ENCODE results near the gene ZNF488.
"Not testable (repeated sequence)": the region's sequence is repeated elsewhere in the genome, so short reads cannot be mapped to it uniquely, and the experiment has no call there.

Gene ZNF488

DNA sequence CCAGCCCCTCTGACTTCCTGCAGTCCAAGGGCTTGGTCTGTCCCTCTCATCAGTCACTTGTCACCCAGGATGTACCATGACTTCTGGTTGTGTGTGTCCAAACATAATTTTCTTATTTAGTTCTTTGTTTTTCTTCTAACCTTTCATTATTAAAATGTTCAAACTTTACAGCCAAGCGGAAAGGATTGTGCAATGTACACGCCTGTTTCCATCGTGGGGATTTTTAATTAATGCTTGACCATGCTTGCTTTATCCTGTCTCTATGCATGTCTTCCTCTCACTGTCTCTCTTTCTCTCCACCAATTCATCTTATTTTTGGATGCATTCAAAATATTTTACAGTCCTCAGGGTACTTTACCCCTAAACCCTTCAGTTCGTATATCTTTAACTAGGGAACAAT, 26.2 kb upstream of the ZNF488 start:
- DNase-seq (ENCODE audit: low read depth in 1 of 2, low spot score in 1 of 2) = no peak

DNA sequence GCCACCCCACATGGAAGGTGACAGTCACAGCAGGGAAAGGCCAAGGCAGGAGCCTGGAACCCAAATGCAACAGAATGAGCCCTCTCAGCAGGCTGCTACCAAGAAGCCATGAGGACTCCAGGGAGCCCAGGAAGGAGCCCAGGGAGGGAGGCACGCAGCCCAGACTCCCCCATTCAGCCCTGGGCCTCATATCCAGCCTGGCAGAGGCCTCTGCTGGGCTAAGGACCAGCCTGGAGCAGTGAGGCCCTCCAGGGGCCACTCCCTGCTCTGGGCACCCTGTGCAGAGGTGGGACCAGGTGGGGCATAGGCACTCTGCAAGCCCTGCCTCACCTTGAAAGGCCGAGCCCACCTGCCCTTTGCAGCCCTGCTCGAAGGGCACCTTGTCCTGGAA, 25.8 kb upstream of the ZNF488 start:
- no peak for DNase-seq (ENCODE audit: low read depth in 1 of 2, low spot score in 1 of 2)

DNA sequence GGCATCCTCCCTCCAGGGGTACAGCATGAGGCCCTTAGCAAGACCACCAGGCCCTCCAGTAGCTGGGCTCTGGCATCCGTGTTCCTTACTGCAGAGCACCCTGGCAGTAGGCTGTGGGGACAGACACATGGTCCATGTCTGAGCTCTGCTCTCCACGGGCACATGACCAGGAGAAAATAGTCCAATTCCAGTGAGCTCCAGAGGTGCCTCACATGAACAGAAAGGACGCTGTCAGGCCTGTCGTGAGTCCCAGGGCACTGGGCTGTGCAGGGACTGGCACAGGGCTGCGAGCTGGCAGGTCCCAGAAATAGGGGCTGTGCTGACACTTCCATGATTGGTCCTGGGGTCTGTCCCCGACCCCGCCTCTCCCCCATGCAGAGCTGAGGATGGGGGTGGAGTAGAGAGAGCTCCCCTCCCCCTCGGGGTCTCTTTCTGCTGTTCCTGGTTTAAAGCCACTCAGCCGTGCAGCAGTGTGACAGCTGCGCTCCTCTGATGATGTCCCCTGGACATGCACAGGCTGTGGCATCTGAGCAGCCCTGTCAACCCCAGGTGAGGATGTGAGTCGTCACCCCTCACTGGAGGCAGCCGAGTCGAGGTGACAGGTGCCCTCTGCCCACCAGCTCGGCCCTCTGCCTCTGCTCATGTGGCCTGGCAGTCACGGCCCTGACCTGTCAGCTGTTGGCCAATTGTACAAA, 25.2 kb upstream of the ZNF488 start:
- no peak for DNase-seq (ENCODE audit: low read depth in 1 of 2, low spot score in 1 of 2)

DNA sequence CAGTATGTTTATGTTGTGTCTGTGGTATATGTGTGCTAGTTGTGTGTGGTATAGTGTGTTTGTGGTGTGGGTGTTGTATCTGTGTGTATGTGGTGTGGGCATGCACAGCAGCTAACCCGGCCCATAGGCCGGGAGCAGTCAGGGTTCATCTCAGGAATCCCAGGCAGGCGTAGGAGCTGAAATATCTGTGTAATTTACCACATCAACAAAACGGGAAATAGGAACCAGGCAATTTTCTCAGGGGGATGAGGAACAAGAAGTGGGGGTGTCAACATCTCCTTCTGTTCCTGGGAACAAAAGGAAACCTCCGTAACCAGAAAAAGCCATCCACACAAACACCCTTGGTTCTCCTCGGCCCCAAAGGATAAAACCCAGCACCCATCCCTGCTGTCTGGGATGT, 24.5 kb upstream of the ZNF488 start:
- no peak for DNase-seq (ENCODE audit: low read depth in 1 of 2, low spot score in 1 of 2)

DNA sequence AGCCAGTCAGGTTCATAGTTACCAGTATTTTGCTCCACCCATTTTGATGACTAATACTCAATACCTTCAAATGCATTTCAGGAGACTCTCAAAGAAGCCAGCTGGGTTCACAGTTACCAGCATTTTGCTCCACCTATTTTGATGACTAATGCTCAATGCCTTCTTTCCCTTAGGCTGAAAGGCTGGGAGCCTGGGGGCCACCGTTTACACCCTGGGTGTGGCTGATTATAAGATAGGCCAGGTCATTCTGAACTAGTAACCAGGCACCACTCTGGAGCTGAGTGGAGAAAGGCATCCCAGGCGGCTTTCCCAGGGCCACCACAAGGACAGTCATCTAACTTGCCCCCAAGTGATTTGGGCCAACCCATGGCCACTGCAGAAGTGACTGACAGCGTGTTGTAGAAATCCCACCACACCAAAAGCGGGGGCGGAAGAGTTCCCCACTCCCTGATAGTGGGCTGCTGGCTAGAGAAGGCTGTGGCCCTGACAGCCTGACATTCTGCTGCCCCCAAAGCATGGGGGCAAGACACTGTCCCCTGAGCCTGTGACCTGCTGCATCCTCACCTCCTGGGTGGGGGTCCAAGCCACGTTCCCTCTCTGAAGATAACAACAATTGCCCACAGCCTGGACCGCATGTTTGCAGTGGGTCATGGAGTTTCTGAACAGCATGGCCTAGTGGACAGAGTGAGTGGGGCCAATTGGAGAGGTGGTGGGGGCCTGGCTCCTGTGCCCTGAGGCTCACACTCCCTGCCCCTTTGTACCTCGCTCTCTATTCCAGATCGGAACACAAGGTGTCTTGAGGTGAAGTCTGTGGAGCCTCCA, 23.0 kb upstream of the ZNF488 start:
- DNase-seq (ENCODE audit: low read depth in 1 of 2, low spot score in 1 of 2) = no peak

DNA sequence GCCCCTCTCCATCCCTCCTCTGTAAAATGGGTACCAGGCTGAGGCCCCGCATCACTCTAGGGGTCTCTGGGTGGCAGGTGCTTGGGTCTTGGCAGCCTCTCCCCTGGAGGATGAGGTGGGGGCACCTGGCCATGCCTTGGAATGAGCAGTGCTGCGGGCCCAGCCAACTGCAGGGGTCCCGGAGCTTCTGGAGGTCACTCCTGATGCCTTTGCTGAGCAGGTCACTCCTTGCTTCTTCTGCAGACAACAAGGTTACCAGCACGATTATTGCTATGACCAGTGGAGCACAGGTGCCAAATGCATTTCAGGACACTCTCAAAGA, 22.4 kb upstream of the ZNF488 start:
- no peak for DNase-seq (ENCODE audit: low read depth in 1 of 2, low spot score in 1 of 2)

DNA sequence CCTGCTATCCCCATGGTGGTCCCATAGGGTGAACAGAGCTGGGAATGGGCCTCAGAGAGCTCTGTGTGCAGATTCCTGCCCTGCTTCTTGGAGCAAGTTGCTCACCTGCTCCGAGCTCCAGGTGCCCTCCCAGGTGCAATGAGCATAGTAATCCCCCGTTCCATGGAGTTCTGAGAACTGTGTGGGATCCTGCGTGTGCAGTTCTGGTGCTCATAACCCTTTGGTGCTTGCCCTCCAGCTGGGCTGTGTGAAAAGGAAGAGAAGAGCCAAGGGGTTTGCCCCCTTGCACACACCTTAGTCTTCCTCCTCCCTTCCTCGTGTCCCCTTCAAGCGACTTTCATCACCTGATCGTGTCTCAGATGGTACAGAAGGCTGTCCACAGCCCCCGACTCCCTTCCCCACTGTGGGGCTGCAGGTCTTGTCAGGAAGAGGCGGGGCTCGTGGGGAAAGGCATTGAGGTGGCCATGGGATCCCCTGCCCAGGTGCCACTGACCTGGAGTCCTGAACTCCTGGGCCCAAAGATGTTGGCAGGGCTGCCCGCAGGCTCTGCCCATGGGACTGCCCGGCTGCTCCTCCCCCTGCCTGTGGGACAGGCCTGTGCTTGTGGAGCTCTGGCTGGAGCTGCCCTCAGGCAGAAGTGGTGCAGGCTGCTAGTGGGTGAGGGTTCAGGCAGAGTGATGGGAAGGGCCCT, 21.9 kb upstream of the ZNF488 start:
- DNase-seq (ENCODE audit: low read depth in 1 of 2, low spot score in 1 of 2) = no peak

DNA sequence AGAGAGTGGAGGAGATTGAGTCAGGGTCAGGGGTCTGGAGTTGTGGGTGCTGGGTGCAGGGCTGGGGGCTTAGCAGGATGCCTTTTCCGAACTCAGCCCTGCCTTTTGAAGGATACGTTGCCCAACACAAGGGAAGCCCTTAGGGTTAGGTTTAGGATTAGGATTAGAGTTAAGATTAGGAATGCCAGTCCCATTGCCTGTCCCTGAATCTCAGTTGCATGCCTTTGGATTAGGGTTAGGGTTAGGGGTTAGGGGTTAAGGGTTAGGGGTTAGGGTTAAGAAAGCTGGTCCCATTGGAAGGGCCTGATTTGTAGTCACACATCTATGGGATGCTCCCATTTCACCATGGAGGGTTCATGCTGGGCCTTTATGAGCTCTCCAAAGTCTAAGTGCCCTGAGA, 20.8 kb upstream of the ZNF488 start:
- no peak for DNase-seq (ENCODE audit: low read depth in 1 of 2, low spot score in 1 of 2)

DNA sequence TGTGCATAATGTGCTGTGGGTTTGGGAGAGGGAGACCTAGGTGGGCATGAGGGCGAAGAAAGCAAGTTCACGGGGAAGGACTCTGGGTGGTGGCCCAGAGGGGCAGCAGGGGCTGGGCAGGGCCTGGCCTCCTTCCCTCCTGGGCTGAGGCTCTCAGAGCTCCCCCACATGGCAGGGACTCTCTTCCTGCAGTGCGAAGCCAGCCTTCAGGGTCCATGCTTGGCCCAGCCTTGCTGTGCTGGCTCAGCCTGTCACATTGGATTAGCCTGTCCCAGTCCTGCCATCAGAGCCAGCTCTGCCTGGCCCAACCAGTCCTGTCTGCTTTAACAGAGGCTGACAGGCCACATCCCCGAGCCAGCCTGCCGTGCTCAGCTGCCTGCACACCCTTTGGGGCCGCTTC, 20.4 kb upstream of the ZNF488 start:
- DNase-seq (ENCODE audit: low read depth in 1 of 2, low spot score in 1 of 2) = no peak

DNA sequence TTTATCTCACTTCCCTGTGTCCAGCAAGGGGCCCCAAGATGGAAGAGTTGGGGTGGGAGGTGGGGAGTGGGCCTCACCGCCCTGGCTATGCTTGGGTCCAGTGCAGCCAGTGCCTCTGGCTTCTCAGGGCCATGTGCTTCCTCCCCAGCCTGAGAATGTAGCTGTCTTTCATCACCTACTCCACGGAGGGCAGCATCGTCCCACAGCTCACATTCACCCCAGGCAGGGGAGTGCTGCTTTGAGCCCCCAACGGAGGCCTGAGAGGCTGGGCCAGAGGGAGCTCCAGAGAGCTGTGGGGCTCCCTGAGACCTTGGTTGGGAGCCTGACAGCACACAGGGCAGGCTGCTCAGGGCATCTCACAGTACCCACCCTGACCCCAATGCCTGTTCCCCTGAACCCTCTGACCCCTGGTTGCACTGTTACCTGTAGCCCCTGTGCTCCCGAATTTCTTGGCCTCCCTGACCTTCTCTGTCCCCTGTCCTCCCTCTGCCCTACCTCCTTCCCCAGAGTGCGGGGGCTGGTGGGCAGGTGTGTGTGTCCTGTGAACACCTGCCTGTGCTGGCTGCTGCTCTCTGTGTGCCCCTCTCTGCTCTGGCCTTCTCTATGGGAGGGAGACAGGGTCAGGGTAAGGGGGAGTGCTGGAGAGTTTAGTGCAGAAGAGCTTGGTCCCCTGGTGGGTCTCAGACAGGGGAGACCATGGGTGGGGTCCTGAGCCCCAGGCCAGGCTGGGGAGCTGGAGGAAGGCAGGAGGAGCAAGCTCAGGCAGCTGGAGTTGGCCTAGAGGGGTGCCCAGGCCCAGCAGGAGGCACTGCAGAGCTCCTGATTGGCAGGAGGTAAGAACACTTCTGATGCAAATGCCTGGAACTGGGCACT, 19.6 kb upstream of the ZNF488 start:
- DNase-seq (ENCODE audit: low read depth in 1 of 2, low spot score in 1 of 2) = no peak

DNA sequence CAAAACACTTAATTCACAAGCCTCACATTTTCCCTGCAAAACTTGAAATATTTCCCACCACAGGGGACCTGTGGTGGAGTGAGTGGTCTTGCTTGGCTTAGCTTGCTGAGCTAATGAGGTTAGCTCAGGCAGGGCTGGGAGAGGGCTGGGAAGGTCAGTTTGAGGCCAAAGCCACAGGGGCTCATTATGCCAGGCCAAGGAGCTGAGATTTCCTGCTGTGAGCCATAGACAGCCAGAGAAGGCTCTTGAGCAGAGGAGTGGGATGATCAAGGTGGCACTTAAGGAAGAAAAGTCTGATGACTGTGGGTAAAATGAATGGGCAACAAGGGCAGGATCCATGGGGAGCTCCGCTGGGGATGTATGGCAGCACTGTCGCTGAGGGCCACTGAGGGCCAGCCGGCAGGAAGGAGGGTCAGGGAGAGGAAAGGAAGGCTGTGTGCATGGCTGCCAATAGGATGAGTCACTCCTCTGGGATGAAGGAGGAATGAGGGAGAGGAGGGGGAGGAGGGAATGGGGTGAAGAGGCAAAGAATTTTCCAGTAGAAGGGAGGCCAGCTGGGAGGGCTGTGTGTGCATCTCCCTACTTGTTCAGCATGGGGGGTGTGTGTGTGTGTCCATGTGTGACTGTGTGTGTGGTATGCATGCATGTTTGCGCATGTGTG, 18.7 kb upstream of the ZNF488 start:
- DNase-seq (ENCODE audit: low read depth in 1 of 2, low spot score in 1 of 2) = no peak

DNA sequence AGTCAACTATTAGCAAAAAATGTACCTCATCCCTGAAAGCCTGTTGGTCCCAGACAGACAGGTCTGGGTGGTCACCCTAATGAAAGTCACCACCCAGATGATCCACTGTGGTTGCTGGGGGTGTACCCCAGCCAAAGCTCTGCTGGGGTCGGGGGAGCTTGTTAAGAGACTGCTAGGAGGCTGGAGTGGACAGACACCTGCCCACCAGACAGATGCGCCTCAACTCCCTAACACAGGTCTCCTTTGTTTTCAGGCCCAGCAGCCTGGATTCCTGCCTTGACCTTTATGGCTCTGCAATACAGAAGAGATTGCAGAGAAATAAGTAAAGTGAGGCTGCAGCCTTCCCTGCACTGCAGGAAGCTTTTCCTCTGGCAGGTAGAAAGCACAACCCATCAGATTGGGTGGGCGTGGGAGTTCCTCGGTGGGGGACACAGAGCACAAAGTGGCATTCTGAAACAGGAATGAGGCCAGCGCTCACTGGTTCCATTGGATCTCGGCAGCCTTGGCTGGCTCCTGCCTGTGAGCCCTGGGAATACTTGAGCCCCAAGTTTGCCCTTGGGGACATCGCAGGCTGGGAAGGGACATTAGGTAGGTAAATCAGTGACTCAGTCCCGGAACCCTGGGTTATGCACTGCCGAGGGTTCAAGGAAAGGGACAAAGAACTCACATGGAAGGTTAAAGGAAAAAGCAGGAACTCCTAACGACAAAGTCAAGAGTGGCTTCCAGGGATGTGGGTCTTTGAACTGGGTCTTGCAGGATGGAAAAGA, 18.0 kb upstream of the ZNF488 start:
- DNase-seq (ENCODE audit: low read depth in 1 of 2, low spot score in 1 of 2) = no peak

DNA sequence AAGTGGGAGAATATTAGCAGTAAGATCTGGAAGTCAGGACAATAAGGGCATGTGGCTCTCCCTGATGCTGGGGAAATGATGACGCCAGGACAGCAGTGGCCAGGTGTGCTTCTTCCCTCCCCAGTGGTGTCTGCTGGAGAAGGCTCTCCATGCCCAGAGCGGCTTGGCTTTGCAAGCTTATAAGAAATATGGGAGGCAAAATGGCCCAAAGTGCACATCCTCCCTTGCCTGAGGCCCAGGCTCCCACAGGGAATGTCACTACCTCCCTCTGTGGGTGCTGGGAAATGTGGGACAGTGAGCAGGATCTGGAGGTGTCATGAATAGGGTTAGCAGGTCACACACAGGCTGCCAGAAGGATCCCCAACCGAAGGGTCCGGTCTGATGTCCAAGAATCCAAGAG, 17.1 kb upstream of the ZNF488 start:
- no peak for DNase-seq (ENCODE audit: low read depth in 1 of 2, low spot score in 1 of 2)

DNA sequence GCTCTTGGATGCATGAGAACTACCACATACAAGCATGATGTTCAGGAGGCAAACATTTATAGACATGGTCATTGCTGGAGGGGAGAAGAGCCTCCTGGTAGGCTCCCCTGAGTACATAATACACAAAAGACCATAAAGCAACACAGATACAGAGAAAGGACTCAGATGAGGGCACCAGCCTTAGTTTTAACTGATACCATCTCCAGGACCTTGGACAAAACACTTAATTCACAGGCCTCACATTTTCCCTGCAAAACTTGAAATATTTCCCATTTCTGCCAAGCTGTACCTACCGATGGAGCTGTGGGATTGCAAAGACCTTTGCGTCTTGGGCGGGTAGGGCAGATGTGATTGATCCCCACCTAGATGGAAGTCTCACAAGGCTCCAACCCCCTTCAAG, 16.7 kb upstream of the ZNF488 start:
- DNase-seq (ENCODE audit: low read depth in 1 of 2, low spot score in 1 of 2) = no peak

DNA sequence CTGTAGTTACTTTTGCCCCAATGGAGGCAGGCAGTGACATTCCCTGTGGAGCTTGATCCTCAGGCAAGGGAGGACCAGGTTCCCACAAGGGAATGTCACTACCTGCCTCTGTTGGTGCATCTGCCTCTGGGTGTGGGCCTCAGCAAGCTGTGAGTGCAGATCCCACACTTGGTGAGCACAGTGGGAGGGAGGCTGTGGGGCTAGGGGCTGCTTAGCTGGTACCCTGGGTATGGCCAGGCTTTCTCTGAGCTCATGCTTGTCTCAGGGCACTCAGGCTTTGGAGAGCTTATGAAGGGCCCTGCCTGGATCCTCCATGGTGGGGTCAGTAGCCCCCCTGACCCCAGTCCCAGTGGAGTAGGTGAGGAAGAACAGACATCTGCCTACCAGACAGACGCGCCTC, 16.2 kb upstream of the ZNF488 start:
- no peak for DNase-seq (ENCODE audit: low read depth in 1 of 2, low spot score in 1 of 2)

DNA sequence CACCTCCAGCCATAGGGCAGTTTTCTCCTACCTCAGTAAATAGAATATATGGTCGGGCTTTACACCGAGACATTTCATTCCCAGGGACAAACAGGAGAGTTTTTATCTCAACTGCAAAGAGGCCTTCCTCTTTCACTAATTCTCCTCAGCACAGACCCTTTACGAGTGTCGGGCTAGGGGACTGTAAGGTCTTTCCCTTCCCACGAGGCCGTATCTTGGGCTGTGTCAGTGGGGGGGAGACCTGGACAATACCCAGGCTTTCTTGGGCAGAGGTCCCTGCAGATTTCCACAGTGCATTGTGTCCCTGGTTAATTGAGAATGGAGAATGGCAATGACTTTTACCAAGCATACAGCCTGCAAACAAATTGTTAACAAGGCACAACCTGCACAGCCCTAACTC, 13.2 kb upstream of the ZNF488 start:
- DNase-seq (ENCODE audit: low read depth in 1 of 2, low spot score in 1 of 2) = no peak

DNA sequence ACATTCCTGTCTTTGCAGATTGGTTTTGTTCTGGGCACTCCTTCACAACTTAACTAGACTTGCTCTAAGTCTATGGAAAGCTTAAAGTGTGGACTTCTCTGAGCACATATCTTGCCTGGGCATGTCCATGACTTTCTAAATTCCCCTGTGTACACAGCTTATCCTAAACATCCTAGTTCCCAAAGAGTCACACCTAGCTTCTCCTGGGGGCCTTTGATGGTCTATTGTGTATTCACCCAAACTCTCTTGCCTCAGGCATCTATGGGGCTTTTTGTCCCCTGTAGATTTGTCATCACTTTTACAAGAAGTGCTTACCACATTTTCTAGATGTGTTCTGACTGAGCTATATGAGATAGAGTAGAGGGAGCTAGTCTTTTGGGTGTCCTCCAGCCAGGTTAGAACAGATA, 12.2 kb upstream of the ZNF488 start:
- no peak for DNase-seq (ENCODE audit: low read depth in 1 of 2, low spot score in 1 of 2)

DNA sequence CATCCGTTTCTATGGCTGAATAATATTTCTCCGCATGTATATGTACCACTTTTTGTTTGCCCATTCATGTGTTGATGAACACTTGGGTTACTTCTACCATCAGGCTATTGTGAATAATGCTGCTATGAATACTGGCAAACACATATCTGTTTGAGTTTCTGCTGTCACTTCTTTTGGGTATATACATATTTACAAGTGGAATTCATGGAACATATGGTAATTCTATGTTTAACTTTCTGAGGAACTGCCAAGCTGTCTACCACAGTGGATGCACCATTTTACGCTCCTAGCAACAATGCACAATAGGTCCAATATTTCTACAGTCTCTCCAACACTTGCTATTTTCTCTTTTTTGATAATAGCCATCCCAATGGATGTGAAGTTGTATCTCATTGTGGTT, 5.5 kb upstream of the ZNF488 start:
- DNase-seq (ENCODE audit: low read depth in 1 of 2, low spot score in 1 of 2) = no peak

DNA sequence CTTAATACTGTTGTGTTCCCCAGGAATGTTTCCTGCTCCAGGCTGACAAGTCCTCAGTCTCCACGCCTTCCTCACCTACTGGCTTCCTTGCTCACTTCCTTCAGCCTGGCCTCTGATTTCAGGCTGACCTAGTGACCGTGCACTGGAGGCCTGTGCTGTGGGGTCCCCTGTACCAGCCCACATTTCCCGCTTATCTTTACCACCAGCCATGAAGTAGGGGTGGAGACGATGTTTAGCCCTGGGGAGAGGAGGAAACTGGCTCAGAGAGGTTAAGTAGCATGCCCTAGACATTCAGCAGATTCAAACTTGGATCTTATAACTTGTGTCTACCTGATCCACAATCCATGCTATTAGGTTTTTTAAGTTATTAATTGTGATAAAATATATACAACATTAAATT, 4.8 kb upstream of the ZNF488 start:
- DNase-seq (ENCODE audit: low read depth in 1 of 2, low spot score in 1 of 2) = no peak

DNA sequence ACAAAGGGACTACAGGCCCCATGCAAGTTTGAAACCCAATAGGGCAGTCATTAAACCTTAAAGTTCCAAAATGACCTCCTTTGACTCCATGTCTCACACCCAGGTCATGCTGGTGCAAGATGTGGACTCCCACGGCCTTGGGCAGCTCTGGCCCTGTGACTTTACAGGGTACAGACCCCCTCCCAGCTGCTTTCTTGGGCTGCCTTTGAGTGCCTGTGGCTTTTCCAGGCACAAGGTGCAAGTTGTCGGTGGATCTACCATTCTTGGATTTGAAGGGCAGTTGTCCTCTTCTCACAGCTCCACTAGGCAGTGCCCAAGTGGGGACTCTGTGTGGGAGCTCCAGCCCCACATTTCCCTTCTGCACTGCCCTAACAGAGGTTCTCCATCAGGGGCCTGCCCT, 2.0 kb upstream of the ZNF488 start:
- not testable (repeated sequence) for DNase-seq (ENCODE audit: low read depth in 1 of 2, low spot score in 1 of 2)
